Ramos (cell line): ENCODE results near the gene TENM3.

Experiments used
- in situ Hi-C: fragments of 300-500 bp; cut with MboI; formaldehyde crosslinking; loops from one replicate; pipeline ENCODE4 v1.14.3; 2022; ENCODE audit warnings: low sequenced_read_pairs; ENCODE audit not compliant: unreplicated experiment

The TENM3 gene

DNA sequence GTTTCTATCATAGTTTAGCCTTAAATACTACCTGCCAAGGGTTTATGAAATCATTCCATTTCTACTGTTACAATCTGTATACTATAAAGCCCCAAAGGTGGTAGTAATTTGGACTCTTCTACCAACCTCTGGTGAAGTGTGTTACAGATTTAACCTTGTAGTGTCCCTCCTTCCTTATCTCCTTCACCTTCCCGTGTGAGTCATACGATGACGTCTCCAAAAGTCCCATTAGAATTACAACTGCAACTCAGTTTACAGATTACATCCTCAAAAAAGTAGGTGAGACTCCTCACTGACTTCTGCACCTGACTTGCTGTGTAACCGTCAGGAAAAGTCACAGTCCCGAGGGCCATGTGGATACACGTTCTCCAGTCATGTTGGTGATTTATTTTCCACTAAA, 455.0 kb downstream of the TENM3 start:
- in situ Hi-C loops: no loop called here

DNA sequence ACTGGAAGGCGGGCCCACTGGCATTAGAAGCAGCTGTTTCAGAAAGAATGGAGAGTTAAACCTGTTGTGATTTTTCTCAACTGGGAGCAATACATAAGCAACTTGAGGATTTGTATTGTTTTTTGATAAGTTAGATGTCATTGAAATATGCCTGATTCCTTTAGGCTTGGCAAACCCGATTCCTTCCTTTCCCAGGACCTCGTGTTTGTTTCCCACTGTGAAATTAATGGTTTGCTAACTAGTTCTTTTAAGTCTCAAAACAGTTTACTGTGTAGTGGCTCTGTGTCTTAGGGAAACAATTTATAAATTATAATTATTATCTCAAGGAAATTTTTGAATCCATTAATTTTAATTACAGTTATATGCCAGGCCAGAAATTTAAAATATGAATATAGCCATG, 456.0 kb downstream of the TENM3 start:
- in situ Hi-C loops: no loop called here

DNA sequence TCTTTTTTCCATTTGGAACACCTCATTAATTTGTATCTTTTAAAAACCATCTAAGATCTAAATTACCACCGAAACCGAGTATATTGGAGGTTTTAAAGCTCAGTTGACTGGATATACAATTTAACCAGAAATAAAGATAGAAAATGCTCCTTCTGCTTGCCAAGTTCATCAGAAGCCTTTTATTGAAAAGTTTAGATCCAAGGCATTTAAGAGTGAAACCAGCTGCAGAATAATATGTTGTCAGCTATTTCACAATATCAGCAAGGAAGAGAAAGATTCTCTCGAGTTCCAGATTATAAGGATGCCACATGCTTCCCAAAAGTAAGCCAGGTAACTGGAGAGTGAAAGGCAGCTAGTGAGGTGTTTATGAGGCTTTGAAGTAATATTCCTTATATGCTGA, 456.6 kb downstream of the TENM3 start:
- in situ Hi-C loops: no loop called here

DNA sequence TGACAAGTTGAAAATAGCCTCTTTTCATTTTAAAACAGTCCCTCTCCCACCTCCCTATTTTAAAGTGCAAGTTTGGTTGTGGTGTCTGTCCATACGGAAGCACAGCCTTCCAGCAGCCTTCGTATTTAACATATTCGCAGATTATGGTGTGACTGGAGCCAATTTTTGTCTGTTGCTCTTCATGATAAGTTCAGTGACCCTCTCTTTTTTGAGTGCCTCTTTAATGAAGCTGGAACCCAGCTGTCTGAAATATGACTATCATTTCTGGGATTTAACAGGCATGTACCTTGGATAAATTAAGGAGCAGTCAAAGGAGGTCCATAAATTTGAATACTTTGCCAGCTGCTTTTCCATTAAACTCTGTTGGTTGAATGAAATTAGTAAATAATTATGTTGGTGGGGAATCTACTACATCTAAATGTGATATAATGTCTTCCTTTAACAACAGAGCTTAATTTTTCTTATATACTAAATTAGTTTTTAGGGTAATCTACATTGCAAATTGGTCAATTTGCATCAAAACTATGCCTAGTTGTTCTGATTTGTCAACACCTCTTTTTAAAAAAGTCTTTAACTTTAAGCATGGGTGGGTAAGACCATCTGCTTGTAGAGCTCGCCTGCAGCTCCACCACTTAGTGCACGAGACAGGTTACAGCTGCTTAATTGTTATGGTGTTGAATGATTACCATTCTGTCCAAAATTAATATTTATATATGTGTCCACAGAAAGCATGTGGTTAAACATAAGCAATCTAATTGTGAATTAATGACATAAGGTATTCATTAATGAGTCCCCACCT, 457.4 kb downstream of the TENM3 start:
- in situ Hi-C loops: no loop called here

DNA sequence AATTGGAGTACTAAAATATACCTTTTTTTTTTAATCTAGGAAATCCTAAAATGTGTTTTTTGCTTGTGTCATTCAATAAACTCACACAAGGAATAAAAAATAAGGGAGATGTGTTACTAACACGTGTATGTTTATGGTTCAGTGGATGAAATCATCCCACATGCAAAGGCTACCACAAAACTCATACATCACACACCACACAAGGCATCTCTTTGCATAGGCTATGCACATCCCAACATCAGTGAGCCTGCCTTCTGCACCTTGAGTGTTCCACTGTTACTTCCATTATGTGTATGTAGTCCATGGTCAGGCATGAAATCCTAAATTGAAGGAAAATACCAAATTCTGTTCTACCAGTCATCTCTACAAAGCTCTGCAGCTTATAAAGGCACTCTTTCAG, 460.9 kb downstream of the TENM3 start:
- in situ Hi-C loops: no loop called here

DNA sequence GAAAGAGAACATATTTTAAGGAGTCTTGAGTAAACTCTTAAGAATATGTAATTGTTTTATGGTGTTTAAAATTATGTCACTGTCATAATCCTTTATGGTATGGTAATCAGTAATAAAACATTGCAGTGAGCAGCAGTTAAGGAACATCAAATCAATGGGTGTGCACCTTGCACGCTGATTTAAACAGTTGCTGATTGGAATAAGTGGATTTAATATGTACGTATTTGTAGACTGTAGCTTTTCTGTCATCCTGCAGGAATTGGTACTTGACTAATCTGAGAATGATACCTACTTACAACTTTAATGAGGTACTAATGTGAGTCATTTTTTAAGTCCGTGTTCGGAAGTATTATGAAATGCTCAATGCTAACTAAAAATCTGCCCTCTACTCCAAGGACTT, 461.7 kb downstream of the TENM3 start:
- in situ Hi-C loops: no loop called here

DNA sequence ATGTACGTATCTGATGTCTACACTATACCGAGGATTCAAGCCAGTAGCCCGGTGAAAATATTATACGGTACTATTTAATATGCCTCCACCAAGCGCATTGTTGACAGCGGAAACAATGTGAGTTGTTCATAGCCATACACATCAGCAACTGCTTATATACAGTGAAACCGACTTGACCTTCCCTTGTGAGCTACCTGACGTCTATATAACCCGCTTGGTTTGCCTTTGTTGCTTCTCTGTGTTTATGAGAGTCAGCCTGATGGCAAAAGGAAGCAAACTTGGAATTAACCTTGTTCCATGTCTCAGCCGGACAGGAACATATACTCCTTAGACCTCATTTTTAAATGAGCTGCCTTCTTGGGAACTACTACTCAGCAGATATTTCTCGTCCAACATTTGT, 462.2 kb downstream of the TENM3 start:
- in situ Hi-C loops: no loop called here

DNA sequence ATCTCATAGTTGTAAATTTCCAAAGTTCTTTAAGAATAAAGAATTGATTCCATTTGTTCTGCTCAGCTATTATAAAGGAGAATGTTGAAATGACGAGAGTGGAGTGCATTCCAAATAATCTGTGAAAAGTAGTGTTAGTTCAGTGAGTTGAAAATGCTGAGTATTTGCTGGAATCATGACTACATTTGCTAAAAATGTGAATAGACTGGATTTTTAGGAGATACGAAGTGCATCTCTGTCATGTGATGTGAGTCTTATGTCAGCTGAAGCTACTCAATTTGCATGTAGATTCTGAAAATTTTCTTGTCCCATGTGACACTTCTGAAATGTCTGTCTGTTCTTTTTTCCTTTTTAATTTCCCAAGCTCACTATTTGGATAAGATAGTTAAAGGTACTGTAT, 468.0 kb downstream of the TENM3 start:
- in situ Hi-C loops: no loop called here

DNA sequence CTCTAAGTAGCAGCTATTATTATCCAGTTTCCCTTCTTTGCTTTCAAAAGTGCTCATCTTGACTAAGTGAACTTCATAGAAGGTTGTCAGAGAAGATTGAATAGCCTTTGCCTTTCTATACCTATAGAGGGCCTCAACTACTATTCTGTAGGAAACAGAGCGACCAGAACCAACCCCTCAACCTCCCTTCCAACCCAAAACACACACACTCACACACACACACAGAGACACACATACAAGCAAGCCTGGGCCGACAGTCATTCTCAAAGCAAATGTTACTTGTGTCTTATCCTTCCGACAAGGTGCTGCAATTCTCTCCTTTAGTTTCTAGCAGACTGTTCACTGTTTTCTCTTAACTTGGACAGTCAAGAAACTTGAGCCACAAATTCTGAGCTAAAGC, 472.3 kb downstream of the TENM3 start:
- in situ Hi-C loops: no loop called here

DNA sequence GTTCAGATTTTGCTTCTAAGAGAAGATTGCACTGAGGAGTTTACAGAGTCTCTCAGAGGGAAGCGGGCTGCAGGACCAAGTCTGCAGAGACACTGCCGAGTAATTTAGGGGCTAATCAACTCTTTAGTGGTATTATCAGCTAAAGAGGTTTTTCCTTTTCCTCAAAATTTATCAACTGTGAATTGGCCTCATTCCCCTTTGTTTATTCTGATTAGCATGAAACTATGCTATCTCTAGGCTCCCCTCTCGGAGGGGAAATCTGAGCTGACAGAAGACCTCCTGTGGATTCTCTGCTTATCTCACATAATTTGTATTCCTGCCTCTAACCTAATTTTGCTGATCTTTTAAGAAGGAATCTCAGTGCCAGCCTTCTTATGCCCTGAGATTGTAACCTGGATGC, 473.0 kb downstream of the TENM3 start:
- in situ Hi-C loops: no loop called here

DNA sequence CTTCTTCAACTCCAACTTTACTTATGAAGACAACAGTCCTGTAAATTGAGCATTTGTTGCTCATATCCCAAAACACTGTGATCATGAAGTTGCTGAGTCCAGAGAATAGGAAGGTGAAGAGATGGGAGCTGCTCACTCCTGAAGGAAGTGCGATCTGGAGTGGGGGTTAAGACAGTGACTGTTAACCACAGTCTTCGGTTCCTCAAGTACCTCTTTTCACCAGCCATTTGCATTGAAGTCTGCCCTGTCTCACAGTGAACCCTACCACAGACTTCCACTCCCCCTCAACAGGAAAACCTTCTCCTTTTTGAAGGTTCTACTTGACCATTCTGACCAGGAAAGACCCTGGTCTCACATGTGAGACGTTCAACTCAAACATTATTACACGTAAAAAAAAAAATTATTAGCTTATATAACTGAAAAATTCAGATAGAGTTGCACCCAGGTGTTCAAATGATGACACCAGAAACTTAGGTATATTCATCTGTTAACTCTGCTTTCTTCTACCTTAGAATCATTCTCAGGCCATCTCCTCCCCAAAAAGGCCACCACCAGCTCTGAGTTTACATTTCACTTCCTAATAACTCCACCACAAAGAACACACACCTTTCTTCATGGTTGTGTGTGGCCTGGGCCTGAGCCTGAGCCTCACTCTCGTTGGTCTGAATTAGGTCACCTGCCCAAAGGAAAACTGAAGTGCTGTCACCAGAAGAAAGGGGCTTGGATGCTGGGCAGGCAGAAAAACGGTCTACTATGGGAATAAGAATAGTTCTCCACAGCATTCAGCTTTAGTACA, 474.8 kb downstream of the TENM3 start:
- in situ Hi-C loops: no loop called here

DNA sequence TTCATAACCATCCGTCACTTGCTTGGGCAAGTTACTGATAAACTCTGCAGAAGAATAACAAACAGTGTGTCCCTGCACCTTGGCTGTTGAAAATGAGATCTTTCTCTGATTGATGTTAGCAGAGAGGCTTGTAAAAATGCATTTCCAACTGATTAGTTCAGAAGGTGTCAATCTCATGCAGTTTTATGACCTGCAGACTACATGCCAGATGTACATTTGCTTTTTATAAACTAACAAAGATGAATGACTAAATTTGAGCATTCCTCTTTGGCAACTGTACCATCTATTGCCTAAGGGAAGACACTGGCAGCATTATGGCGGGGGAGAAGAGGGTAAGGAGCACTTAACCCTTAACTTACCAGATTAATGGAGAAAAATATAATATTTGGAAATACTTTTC, 481.2 kb downstream of the TENM3 start:
- in situ Hi-C loops: no loop called here

DNA sequence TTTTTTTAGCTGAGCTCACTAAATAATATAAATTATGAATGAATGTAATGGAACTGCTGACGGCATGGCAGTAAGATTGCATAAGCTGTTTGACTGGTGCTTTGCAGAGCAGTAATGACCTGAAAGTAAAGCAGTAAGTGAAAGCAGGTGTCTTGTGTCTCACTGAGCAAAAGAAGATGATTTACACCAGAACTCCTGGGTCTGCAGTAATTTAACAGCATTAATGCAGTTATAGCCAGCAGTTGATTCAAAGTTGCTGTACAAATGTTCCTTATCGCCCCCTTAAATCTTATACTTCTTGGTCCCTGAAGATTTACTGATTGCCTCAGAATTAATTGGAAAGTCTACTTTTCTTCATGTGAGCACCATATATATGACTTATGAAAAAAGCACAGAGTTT, 486.3 kb downstream of the TENM3 start:
- in situ Hi-C loops: no loop called here

DNA sequence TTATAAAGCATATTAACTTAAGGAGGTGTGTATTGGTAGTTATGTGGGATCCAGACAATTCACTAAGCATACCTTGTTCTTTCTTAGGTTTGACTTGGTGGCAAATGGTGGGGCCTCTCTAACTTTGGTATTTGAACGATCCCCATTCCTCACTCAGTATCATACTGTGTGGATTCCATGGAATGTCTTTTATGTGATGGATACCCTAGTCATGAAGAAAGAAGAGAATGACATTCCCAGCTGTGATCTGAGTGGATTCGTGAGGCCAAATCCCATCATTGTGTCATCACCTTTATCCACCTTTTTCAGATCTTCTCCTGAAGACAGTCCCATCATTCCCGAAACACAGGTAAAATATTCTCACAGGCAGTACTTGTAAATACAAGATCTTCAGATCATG, 487.6 kb downstream of the TENM3 start:
- in situ Hi-C loops: no loop called here

DNA sequence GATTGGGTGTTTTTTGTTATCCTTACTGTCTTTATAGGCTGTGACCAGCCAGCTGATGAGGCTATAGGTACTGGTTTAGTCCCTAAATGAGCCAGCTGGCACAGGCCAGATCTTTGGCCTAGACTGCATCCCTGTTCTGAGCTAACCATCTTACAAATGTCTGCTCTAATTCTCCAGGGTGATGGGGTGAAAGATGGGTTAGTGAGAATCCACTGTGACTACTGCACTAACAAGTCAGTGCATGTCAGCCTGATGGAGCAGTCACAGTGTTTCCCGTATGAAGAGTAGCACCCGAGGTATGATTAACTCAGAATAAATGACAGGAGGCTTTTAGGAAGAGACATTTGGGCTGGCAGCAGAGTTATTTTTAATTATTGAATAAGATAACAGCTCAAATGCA, 493.0 kb downstream of the TENM3 start:
- in situ Hi-C loops: no loop called here

DNA sequence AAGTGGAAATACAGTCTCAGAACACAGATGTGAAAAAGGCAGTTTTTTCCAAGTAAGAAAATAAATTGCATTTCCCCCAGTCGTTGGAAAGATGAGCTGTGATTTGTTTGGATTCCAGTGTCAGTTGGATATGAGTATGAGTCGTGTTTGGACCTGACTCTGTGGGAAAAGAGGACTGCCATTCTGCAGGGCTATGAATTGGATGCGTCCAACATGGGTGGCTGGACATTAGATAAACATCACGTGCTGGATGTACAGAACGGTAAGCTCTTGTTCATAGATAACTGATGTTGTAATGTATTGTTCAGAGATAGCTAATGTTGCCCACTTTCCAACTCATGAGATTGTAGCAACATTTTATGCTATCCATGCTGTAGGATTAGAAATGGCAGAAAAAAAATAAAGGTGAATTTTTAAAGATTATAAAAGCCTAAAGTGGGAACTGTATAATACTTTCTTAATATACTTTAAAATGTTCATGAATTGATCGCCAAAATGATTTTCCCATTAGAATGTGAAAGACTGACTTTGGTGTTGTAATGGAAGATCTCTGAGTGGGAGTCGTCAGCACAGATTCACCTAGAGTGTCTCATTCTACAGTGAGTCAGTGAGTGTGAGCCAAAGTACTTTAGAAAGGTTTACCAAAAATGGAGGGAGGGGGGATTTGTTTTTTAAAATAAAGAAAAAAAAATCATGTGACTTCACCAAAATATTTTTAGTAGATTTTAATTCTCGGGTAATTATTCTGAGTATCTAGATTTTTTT, 495.3 kb downstream of the TENM3 start:
- in situ Hi-C loops: no loop called here

DNA sequence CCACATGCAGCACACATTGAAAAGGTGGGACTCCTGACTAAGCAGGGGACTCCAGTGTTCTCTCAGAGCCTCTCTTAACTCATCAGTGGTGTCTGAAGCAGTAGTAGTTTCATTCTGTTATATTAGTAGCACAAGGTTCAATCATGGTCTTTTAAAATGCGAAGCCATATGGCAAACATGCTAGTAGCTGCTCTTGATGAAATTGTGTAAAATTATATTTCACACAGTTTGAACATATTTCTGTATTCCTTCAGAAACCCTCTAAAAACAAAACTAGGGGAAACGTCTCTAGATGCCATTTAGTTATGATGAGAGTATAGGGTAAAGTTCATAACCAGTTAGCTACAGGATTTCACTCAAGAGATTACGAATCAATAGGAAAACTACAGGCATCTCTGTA, 497.1 kb downstream of the TENM3 start:
- in situ Hi-C loops: no loop called here

DNA sequence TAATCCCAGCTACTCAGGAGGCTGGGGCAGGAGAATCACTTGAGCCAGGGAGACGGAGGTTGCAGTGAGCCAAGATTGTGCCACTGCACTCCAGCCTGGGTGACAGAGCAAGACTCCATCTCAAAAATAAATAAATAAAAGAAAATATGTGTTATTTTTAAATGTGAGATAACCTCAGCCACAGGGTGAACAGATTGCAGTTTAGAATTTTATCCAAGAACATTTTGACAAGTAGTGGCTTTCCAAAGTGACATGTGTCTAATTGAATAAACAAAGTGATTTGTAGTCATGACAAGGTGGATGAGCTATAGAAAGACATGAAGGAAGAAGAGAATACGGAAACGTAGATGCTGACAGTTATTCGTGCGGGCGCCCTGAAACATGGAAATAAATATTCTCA, 497.9 kb downstream of the TENM3 start:
- in situ Hi-C loops: no loop called here

DNA sequence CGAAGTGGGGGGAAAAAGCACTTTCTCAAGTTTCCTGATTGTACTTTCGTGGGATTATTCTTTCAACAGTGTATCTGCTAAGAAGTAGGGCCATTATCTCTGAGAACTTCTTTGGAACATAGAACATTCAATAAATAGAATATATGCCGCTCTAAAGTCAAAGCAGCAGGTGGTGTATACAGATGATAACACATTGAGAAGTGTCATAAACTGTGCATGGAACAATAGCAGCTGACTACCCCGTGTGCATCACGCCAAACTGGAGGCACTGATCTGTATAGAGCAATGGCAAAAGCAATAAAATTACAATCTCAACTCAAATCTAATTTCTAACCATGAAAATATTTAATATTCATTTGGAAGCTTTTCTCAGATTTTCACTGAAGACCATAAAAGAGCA, 498.7 kb downstream of the TENM3 start:
- in situ Hi-C loops: no loop called here

DNA sequence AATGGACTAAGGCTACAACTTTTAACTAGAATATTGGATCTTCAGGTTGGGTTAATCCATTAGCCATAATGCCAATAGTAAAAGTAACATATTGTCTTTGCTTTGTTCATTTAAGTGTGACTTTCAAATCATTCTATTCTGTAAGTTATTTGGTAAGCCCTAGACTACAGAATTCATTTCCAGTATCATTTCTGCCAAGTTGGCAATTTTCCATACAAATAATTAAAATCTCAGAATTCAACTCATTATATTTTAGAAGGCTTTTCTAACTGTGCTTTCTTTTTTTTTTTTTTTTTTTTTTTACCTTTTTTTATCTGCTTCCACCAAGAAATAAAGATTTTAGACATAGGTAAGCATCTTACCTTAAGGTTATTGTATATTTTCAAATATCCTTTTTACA, 500.6 kb downstream of the TENM3 start:
- in situ Hi-C loops: no loop called here

DNA sequence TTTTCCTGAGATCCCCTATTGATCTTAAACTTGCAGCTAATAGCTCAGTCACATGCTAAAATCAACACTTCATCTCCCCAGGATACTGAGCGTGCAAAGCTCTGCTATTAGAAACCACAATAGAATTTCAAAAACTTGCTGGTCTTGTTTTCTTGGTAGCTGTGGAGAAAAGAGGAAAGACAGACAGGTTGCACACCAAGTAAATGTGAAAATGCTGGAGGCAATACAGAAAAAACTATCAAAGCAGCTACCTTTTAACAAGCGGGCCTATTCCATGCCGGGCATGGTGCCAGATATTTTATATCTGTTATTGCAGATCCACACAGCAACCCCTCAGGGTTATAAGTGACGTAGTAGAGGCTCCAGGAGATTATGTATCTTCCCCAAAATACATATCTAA, 502.0 kb downstream of the TENM3 start:
- in situ Hi-C loops: no loop called here
